NB4 (cell line): ENCODE data around the gene RAD51B.

Experiments used
- DNase-seq: peaks from one replicate; pipeline ENCODE4 v3.0.0; 2010; ENCODE audit warnings: low read depth
- H3K4me3 ChIP-seq: one replicate; pipeline ENCODE4 v1.5.1; 2011; ENCODE audit warnings: mild to moderate bottlenecking, low read depth, low read length, moderate library complexity
- MYC ChIP-seq: IDR thresholded peaks from 2 replicates; pipeline ENCODE4 v1.6.1; 2011; ENCODE audit warnings: low read depth, low read length
- POLR2A ChIP-seq: IDR thresholded peaks from 2 replicates; pipeline ENCODE4 v1.6.1; 2011; ENCODE audit warnings: mild to moderate bottlenecking; ENCODE audit not compliant: insufficient read length; ENCODE audit errors: extremely low read depth
- TF ChIP-seq, protein P1 (sequence below): IDR thresholded peaks from one replicate; pipeline ENCODE4 v1.5.1; 2012; ENCODE audit warnings: low read depth, low read length
- TF ChIP-seq, protein P2 (sequence below): IDR thresholded peaks from 2 replicates; pipeline ENCODE4 v1.6.1; 2011; ENCODE audit warnings: low read depth, low read length

Gene RAD51B

DNA sequence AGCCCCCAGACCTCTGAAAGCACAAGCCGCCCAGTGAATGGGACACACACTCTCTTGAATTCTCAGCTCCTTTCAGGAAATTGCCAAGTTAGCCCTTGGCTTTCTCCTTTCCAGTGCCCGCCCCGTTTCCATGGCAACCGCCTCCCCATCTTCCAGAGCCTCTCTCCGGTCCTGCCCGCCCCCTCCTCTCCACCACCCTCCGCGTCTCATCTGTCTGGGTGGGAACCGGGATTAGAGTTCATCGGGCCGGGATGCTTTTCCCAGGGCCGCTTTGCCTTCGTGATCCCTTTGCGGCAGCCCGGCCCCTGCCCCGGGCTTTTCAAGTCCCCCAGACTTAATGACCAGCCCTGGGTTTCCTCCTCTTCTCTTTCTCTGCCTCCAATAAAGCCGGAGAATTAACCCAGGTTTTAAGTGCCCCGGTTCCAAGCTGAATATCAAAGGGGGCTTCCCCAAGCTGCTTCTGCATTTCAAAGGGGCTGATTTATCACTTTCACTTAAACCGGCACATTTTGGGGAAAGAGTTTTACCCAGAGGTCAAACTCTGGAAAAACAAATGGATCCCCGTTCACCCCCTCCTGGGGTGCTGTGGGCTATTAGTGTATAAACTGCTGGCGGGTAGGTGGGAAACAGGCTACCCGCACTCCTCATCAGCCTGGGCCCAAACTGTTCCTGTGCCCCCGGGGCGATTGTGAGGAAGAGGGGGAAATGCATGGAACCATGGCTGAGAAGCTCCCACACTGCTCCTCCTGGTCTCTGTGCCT, 871.6 kb downstream of the RAD51B start:
- no peak overlapping the region for H3K4me3 ChIP-seq
- DNase-seq: no peak
- TF ChIP-seq POLR2A (no peak), MYC (no peak)
- TF ChIP-seq, protein P1, sequence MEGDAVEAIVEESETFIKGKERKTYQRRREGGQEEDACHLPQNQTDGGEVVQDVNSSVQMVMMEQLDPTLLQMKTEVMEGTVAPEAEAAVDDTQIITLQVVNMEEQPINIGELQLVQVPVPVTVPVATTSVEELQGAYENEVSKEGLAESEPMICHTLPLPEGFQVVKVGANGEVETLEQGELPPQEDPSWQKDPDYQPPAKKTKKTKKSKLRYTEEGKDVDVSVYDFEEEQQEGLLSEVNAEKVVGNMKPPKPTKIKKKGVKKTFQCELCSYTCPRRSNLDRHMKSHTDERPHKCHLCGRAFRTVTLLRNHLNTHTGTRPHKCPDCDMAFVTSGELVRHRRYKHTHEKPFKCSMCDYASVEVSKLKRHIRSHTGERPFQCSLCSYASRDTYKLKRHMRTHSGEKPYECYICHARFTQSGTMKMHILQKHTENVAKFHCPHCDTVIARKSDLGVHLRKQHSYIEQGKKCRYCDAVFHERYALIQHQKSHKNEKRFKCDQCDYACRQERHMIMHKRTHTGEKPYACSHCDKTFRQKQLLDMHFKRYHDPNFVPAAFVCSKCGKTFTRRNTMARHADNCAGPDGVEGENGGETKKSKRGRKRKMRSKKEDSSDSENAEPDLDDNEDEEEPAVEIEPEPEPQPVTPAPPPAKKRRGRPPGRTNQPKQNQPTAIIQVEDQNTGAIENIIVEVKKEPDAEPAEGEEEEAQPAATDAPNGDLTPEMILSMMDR: no peak
- TF ChIP-seq, protein P2, sequence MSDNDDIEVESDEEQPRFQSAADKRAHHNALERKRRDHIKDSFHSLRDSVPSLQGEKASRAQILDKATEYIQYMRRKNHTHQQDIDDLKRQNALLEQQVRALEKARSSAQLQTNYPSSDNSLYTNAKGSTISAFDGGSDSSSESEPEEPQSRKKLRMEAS: no peak

DNA sequence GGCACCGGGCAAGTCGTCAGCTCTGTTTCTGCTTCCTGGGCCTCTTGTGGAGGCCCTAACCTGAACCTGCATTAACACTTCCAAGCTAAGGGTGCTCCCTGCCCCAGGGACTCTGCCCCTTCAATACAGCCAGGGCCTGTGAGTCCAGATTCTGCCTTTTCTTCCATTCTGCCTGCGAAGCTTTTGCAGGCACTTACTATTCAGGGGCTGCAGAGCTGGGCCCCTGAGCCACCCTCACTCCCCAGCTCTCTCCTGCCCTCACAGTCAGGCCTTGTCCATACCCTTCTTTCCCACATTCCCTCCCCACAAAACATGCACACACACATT, 872.2 kb downstream of the RAD51B start:
- no peak for DNase-seq
- TF ChIP-seq MYC (no peak), POLR2A (no peak)
- TF ChIP-seq, protein P2: no peak
- H3K4me3 ChIP-seq: no peak overlapping the region

DNA sequence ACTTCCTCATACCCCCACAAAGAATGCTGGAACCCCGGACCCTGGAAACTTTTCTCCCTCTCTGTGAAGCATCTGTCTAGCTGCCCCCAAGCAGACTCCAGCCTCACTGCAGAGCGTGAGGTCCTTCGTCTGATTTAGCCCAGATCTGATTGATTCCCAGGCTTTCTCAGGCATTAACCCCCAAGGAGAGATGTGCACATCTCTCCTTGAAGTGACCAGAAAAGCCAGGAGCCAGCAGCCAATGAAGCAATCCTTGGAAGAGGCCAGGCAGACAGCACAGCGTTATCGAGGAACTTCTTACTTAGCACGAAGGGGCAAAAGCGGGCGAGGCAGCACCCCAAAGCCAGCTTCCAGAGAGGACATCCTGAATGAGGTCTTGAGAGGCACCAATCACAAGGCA, 872.6 kb downstream of the RAD51B start:
- no peak for DNase-seq
- no peak for TF ChIP-seq POLR2A
- no peak for TF ChIP-seq MYC
- TF ChIP-seq, protein P2: no peak
- TF ChIP-seq, protein P1: no peak
- H3K4me3 ChIP-seq: no peak overlapping the region

DNA sequence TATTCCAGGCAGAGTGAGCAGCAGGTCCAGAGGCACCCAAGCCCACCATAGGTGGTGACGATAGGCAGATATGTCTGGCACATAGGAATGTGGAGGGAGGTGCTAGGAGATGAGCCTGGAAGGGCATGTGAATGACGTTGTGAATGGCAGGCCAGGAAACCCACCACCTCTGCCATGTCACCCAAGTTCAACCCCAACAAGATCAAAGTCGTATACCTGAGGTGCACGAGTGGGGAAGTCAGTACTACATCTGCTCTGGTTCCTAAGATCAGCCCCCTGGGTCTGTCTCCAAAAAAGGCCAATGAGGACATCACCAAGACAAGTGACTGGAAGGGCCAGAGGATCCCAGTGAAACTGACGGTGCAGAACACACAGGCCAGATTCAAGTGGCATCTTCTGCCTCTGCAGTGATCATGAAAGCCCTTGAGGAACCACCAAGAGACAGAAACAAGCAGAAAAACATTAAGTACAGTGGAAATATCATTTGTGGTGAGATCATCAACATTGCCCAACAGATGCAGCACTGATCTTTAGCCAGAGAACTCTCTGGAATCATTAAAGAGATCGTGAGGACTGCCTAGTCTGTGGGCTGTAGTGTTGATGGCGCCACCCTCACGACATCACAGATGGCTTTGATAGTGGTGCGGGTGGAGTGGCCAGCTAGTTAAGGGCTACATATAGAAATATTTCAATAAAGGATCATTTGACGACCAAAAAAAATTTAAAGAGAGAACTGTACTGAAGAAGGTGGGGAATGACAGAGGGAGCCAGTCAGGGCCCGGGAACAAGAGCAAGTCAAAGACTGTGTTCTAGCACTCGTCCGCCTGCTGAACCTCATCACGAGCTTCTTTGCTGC, 873.6 kb downstream of the RAD51B start:
- TF ChIP-seq MYC (no peak), POLR2A (no peak)
- TF ChIP-seq, protein P1: no peak
- TF ChIP-seq, protein P2: no peak
- no peak for DNase-seq

DNA sequence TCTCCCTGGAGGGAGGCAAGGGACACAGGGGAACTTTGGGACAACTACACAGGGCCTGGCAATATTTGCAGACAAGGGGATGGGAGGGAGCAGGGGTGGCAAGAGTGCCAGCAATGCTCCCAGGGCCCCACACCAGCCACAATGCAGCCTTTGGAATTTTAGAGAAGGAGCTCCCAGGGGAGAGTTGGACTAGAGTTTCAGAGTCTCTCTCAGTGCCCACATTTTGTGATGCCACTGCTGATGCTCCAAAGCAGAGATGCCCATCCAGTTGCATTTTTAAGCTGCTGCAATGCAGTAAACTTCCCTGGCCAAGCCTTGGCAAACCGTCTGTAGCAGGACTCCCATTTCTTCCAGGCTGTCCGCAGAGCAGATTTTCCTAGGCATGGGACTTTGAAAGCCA, 874.3 kb downstream of the RAD51B start:
- DNase-seq: no peak
- TF ChIP-seq, protein P2: no peak
- TF ChIP-seq POLR2A (no peak), MYC (no peak)
- TF ChIP-seq, protein P1: no peak
- H3K4me3 ChIP-seq: no peak overlapping the region

More for the DNA sequence above, 873.6 kb downstream of the RAD51B start:
- H3K4me3 ChIP-seq: no peak overlapping the region
